ENCODE measurements around the gene ATP4B. TPM values are rescaled to one million over a fixed set of nuclear protein-coding genes. Genes with fewer than 3 reads are reported as not detected.

ATP4B gene
- polyA plus RNA-seq = 10 to 100 TPM in 1 of 3 donors, 1 to 10 TPM in 1, under 1 TPM in 1; 0.03 to 79.1 (median 3.4) TPM

GRCh38 chr13:113657851-113658741 is at the start of gene ATP4B:
ATP4B (minus strand) TSS chr13:113658198; CDS start chr13:113658144, 54 bp downstream.
- 76 to 88% (median 84%) methylated on average over 40 to 47 of the region's 47 CpGs for WGBS, 3 donors
- H3K27ac ChIP-seq (ENCODE audit: low read depth, low read length) = no peak within 1 kb of the TSS

DNA sequence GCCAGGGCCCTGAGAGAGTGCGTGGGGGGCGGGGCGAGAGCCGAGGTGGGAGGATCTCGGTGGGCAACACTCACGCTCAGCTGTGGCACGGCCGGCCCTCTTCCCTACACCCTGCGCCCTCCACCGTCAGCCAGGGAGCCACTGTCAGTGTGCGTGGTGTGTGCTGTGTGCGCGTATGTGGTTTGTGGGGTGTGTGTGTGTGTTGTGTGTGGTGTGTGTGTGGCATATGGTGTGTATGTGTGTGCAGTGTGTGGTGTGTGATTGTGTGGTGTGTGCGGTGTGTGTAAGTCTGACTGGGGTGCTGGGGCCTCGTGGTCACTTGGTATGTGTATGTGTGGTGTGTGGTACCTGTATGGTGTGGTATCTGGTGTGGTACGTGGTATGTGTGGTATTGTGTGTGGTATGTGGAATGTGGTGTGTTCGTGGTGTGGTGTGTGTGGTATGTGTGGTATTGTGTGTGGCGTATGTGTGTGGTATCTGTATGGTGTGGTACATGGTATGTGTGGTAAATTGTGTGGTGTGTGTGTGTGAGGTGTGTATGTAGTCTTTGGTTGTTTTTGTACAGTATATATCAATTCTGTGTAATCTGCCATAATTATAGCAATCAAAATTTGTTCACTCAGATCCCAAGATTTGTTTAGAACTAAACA is 14.1 kb upstream of the ATP4B start:
- 86 to 90% (median 89%) methylated on average over 18 of the region's 18 CpGs for WGBS, 3 donors
- no peak overlapping the region for H3K27ac ChIP-seq (ENCODE audit: low read depth, low read length)

- 90 to 94% (median 93%) methylated on average over 52 to 54 of the region's 54 CpGs for WGBS, 3 donors
- H3K27ac ChIP-seq (ENCODE audit: low read depth, low read length) = no peak overlapping the region
Observed at GRCh38 chr13:113671066-113672001, 13.3 kb upstream of the ATP4B start.

- H3K27ac ChIP-seq (ENCODE audit: low read depth, low read length) = no peak overlapping the region
- WGBS, 3 donors = 90 to 93% (median 90%) methylated on average over 14 to 19 of the region's 19 CpGs
Observed at GRCh38 chr13:113670541-113670940, 12.5 kb upstream of the ATP4B start.

DNA sequence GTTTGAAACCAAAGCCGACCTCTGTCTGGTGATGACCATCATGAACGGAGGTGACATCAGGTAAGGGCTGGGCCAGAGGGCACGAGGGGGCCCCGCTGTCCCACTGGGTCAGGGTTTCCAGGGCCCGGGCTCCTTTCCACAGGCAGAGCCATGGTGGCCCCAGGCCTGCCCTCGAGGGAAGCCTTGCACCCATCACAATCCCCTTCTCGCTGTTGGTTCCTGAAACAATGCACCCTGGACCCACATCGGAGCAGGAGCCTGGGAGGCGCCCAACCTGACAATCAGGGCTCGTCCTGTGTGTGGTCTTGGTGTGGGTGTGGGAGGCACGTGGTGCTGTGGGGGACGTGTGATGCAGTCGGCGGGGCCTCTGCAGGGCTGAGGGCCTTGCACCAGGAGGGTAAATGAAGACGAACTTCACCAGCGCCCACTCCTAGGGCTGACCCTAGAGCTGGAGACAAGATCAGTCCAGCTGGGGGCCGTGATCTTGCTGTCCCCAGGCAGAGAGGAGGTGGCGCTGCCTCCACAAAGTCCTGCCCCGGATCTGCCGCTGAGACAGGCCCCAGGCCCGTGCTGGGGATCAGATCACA is 11.8 kb upstream of the ATP4B start:
- 85 to 88% (median 85%) methylated on average over 18 to 21 of the region's 21 CpGs for WGBS, 3 donors
- H3K27ac ChIP-seq (ENCODE audit: low read depth, low read length) = no peak overlapping the region

- WGBS, 3 donors = 80 to 82% (median 80%) methylated on average over 13 of the region's 13 CpGs
- no peak overlapping the region for H3K27ac ChIP-seq (ENCODE audit: low read depth, low read length)
Observed at GRCh38 chr13:113669231-113669754, 11.3 kb upstream of the ATP4B start.

- no peak overlapping the region for H3K27ac ChIP-seq (ENCODE audit: low read depth, low read length)
- 65 to 71% (median 66%) methylated on average over 24 of the region's 24 CpGs for WGBS, 3 donors
Observed at GRCh38 chr13:113668491-113668971, 10.5 kb upstream of the ATP4B start.

- WGBS, 3 donors = 89 to 93% (median 90%) methylated on average over 29 of the region's 29 CpGs
- H3K27ac ChIP-seq (ENCODE audit: low read depth, low read length) = no peak overlapping the region
Observed at GRCh38 chr13:113667771-113668490, 9.9 kb upstream of the ATP4B start.

- 78 to 92% (median 81%) methylated on average over 32 of the region's 32 CpGs for WGBS, 3 donors
- H3K27ac ChIP-seq (ENCODE audit: low read depth, low read length) = no peak within 1 kb of the TSS
Observed at GRCh38 chr13:113666951-113667701, 9.1 kb upstream of the ATP4B start, which contains the start of gene GRK1. GRK1 (plus strand) TSS chr13:113667219; CDS start chr13:113667387, 168 bp downstream.

GRCh38 chr13:113666329-113666670 is 8.3 kb upstream of the ATP4B start:
- WGBS, 3 donors = 90 to 93% (median 90%) methylated on average over 2 of the region's 2 CpGs
- H3K27ac ChIP-seq (ENCODE audit: low read depth, low read length) = no peak overlapping the region

DNA sequence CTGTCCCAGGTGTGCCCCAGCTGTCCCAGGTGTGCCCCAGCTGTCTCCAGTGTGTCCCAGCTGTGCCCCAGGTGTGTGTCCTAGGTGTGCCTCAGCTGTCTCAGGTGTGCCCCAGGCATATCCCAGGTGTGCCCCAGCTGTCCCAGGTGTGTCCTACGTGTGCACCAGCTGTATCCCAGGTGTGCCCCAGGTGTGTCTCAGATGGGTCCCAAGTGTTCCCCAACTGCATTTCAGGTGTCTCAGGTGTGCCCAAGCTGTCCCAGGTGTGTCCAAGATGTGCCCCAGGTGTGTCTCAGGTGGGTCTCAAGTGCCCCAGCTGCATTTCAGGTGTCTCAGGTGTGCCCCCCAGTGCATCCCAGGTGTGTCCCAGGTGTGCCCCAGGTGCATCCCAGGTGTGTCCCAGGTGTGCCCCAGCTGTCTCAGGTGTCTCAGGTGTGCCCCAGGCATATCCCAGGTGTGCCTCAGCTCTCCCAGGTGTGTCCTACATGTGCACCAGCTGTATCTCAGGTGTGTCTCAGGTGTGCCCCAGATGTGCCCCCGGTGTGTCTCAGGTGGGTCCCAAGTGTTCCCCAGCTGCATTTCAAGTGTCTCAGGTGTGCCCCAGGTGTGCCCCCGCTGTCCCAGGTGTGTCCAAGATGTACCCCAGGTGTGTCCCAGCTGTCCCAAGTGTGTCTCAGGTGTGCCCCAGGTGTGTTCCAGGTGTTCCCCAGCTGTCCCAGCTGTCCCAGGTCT is 7.8 kb upstream of the ATP4B start:
- WGBS, 3 donors = 88 to 94% (median 94%) methylated on average over 3 of the region's 3 CpGs
- no peak overlapping the region for H3K27ac ChIP-seq (ENCODE audit: low read depth, low read length)

GRCh38 chr13:113664751-113665596 is 7.0 kb upstream of the ATP4B start:
- 21 to 66% (median 62%) methylated on average over 21 of the region's 21 CpGs for WGBS, 3 donors

GRCh38 chr13:113663934-113664333 is 5.9 kb upstream of the ATP4B start:
- H3K27ac ChIP-seq (ENCODE audit: low read depth, low read length) = no peak overlapping the region
- WGBS, 3 donors = 66 to 77% (median 72%) methylated on average over 15 of the region's 15 CpGs

More at GRCh38 chr13:113664751-113665596, 7.0 kb upstream of the ATP4B start:
- no peak overlapping the region for H3K27ac ChIP-seq (ENCODE audit: low read depth, low read length)

GRCh38 chr13:113661509-113661908 is 3.5 kb upstream of the ATP4B start:
- 69 to 89% (median 84%) methylated on average over 2 of the region's 2 CpGs for WGBS, 3 donors
- no peak overlapping the region for H3K27ac ChIP-seq (ENCODE audit: low read depth, low read length)

DNA sequence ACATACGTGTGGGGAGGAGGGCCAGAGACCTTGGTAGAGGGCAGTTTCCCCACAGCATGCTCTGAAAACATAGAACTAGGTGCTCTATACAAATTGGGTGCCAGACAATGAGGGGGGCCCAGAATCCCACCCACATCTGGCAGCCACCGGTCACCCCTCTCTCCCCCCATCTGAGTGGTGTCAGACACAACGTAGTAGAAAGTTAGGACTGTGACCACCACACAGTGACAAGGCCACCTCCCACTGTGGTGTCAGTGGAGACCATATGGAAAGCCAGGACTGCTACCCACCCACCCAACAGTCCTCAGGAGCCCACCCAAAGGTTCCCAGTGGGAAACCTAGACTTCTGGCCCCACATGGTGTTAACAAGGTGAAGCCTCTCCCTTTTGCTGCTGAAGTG is 2.1 kb upstream of the ATP4B start:
- no peak overlapping the region for H3K27ac ChIP-seq (ENCODE audit: low read depth, low read length)
- 76 to 90% (median 89%) methylated on average over 3 of the region's 3 CpGs for WGBS, 3 donors
